Neuron (in vitro differentiated cells): ENCODE measurements around the gene LRRC37A3.
"Not testable (repeated sequence)": the region's sequence is repeated elsewhere in the genome, so short reads cannot be mapped to it uniquely, and the experiment has no call there.

Experiments used
- H2AFZ ChIP-seq: one replicate; pipeline ENCODE4 v1.6.1; 2013; ENCODE audit warnings: low read depth, mild to moderate bottlenecking, inconsistent platforms, low read length, moderate library complexity
- H3K27me3 ChIP-seq: one replicate; pipeline ENCODE4 v1.6.1; 2013; ENCODE audit warnings: low read length; ENCODE audit not compliant: insufficient read depth
- H3K36me3 ChIP-seq: one replicate; pipeline ENCODE4 v1.6.1; 2013; ENCODE audit warnings: low read length; ENCODE audit not compliant: insufficient read depth
- H3K4me1 ChIP-seq: one replicate; pipeline ENCODE4 v1.6.1; 2013; ENCODE audit warnings: low read length; ENCODE audit not compliant: insufficient read depth
- H3K4me3 ChIP-seq: 2 replicates; pipeline ENCODE4 v1.5.1; 2013; ENCODE audit warnings: mild to moderate bottlenecking, low read length, moderate library complexity
- H3K9me3 ChIP-seq: one replicate; pipeline ENCODE4 v1.6.1; 2013; ENCODE audit warnings: low read length

LRRC37A3 gene

GRCh38 chr17:64918842-64919288 is 413 bp downstream of the LRRC37A3 start:
- H3K4me3 ChIP-seq, result peak overlapping the region; percentile 55
- not testable (repeated sequence) for H3K4me1 ChIP-seq, H3K9me3 ChIP-seq, H3K36me3 ChIP-seq, H3K27me3 ChIP-seq
- peak overlapping the region; percentile 72 for H2AFZ ChIP-seq

GRCh38 chr17:64917540-64917939 is 1.7 kb downstream of the LRRC37A3 start:
- not testable (repeated sequence) for H3K27me3 ChIP-seq, H2AFZ ChIP-seq, H3K4me1 ChIP-seq, H3K4me3 ChIP-seq, H3K36me3 ChIP-seq, H3K9me3 ChIP-seq

GRCh38 chr17:64915244-64915643 is 4.0 kb downstream of the LRRC37A3 start:
- not testable (repeated sequence) for H3K4me1 ChIP-seq, H3K4me3 ChIP-seq, H3K36me3 ChIP-seq, H2AFZ ChIP-seq, H3K9me3 ChIP-seq, H3K27me3 ChIP-seq

- H3K9me3 ChIP-seq, H3K4me3 ChIP-seq, H2AFZ ChIP-seq, H3K36me3 ChIP-seq, H3K27me3 ChIP-seq, H3K4me1 ChIP-seq: not testable (repeated sequence)
These were observed 9.1 kb downstream of the LRRC37A3 start for GRCh38 chr17:64910191-64910514.

- H2AFZ ChIP-seq, result not testable (repeated sequence)
These were observed 9.6 kb downstream of the LRRC37A3 start for GRCh38 chr17:64909511-64910190.

GRCh38 chr17:64904069-64904468 is 15.2 kb downstream of the LRRC37A3 start:
- not testable (repeated sequence) for H3K27me3 ChIP-seq, H3K4me1 ChIP-seq, H3K9me3 ChIP-seq, H2AFZ ChIP-seq, H3K36me3 ChIP-seq, H3K4me3 ChIP-seq

More at GRCh38 chr17:64909511-64910190, 9.6 kb downstream of the LRRC37A3 start:
- H3K4me1 ChIP-seq, H3K4me3 ChIP-seq, H3K27me3 ChIP-seq, H3K9me3 ChIP-seq, H3K36me3 ChIP-seq: not testable (repeated sequence)

- not testable (repeated sequence) for H3K9me3 ChIP-seq, H3K36me3 ChIP-seq, H3K4me3 ChIP-seq, H3K27me3 ChIP-seq, H2AFZ ChIP-seq, H3K4me1 ChIP-seq
These were observed 22.1 kb downstream of the LRRC37A3 start for GRCh38 chr17:64897136-64897535.

- H3K36me3 ChIP-seq, H3K27me3 ChIP-seq, H3K9me3 ChIP-seq, H3K4me3 ChIP-seq, H2AFZ ChIP-seq, H3K4me1 ChIP-seq: not testable (repeated sequence)
These were observed 45.1 kb downstream of the LRRC37A3 start for GRCh38 chr17:64874210-64874609.

GRCh38 chr17:64847504-64848466 is 71.5 kb downstream of the LRRC37A3 start:
- H3K4me1 ChIP-seq, H3K27me3 ChIP-seq: not testable (repeated sequence)

GRCh38 chr17:64846892-64847291 is 72.4 kb downstream of the LRRC37A3 start:
- not testable (repeated sequence) for H3K27me3 ChIP-seq, H3K4me3 ChIP-seq, H3K4me1 ChIP-seq, H2AFZ ChIP-seq, H3K36me3 ChIP-seq, H3K9me3 ChIP-seq

More at GRCh38 chr17:64847504-64848466, 71.5 kb downstream of the LRRC37A3 start:
- H3K36me3 ChIP-seq, H3K9me3 ChIP-seq, H3K4me3 ChIP-seq, H2AFZ ChIP-seq: not testable (repeated sequence)

- not testable (repeated sequence) for H3K27me3 ChIP-seq, H3K4me3 ChIP-seq, H3K9me3 ChIP-seq, H2AFZ ChIP-seq, H3K36me3 ChIP-seq, H3K4me1 ChIP-seq
These were observed 75.4 kb downstream of the LRRC37A3 start for GRCh38 chr17:64843918-64844317.

GRCh38 chr17:64842900-64843299 is 76.4 kb downstream of the LRRC37A3 start:
- not testable (repeated sequence) for H3K9me3 ChIP-seq, H2AFZ ChIP-seq, H3K4me3 ChIP-seq, H3K4me1 ChIP-seq, H3K36me3 ChIP-seq, H3K27me3 ChIP-seq

- not testable (repeated sequence) for H2AFZ ChIP-seq, H3K27me3 ChIP-seq, H3K36me3 ChIP-seq, H3K4me3 ChIP-seq, H3K4me1 ChIP-seq, H3K9me3 ChIP-seq
These were observed 78.3 kb downstream of the LRRC37A3 start for GRCh38 chr17:64840960-64841359.

- not testable (repeated sequence) for H3K4me3 ChIP-seq, H3K4me1 ChIP-seq, H3K27me3 ChIP-seq, H3K9me3 ChIP-seq, H2AFZ ChIP-seq, H3K36me3 ChIP-seq
These were observed 80.8 kb downstream of the LRRC37A3 start for GRCh38 chr17:64838513-64838912.
